ENCODE measurements around the gene SGCD.

The SGCD gene

GRCh38 chr5:156523607-156524006 lies 196.6 kb downstream of the SGCD start:
- no peak for DNase-seq

DNA sequence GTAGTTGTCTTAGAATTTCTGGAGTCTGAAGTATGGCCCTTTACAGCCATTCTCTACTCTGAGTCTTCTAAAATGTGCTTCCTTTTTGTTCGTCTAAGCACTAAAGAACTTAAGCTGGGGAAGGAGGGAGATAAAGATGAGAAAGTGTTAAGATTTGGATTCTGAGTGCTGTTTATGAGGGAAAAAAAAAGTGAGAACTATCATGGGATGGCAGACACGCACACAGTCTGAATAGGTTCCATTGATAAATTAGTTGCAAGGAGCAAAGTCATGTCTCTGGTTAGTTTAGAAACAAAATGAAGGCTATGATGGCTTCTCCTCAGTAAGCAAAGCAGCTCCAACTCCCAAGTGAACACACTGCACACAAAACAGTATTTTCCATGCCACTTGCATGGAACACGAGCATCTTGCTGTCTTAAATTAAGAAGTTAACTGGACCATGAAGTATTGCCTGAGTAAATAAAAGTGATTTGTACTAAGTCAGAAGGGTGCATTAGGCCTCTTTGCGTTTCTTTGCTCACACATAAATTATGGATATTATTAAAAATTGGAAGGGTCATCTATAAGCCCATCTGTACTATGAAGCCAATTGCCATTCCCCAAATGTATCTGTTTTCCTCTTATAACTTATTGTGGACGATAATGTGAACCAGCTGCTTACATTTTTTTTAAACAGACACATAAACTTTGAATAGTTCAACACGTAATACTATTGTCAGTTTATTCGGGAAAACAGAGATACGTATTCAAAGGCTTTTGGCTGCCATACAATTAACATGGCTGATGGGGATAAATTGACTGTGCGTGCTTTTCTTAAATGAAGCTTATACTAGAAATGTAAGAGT lies 199.3 kb downstream of the SGCD start:
- no peak for DNase-seq

GRCh38 chr5:156527611-156528010 lies 200.6 kb downstream of the SGCD start:
- DNase-seq = no peak

GRCh38 chr5:156528673-156529072 lies 201.7 kb downstream of the SGCD start:
- no peak for DNase-seq

- no peak for DNase-seq
Measured at GRCh38 chr5:156529892-156530291, 202.9 kb downstream of the SGCD start.

- no peak for DNase-seq
Measured at GRCh38 chr5:156531199-156531598, 204.2 kb downstream of the SGCD start.

DNA sequence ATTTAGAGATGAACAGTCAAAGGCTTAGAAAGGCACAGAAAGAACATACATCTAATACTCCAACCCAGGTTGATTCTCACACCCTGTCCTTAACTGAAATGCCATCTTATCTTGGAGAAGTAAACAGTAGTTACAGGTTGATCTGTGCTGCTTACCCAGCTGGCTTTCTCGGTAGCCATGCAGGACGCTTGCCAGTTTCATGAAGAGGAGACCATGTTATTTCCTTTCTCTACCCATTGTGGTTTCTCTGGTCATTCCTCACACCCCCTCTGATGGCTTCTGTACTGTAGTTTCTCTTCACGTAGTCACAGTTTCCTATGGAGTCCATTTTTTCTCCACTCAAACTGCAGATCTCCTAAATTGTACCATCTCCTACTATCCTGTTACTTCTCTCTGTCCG lies 206.0 kb downstream of the SGCD start:
- no peak for DNase-seq

DNA sequence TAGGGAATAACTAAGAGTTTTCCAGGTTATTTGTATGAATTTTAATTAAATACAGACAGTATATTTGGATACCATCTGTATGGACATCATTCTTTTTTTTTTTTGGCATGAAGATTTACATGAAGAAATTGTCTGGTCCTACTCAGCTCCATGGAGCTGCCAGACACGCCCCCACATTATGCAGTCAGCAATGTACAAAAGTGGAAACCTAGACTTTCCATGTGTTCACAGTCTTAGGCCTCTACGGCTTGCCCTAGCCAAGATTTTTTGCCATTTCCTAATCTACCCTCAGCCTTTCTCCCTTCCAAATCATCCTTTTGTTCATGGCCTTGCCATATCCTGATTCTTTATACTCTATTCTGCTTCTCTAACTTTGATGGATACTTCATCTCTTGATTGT lies 207.1 kb downstream of the SGCD start:
- DNase-seq = no peak

DNA sequence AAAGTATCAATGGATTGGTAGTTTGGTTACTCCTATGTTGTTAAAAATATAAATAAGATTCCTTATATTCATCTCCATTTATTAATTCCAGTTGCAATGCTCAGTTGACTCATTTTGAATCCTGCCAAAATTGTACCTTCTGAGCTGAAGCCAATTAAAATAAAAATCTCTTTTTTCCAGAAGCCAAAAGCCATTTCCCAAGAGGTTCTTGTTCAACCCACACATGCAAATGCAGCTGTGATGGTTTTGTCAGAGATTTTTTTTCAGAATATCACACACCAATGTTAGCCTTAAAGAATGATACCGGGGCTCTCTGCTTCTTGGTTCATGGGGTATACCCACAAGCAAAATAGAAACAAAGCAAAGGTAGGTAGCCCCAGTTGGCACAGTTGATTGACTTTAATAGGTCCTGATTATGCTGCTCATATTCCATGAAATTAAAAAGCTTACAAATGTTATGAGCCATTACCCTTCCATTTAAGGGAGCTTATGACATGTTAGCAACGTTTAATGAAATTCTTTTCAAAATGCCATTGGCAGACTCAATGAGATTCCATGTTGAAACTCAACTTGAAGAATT lies 208.0 kb downstream of the SGCD start:
- DNase-seq = no peak

GRCh38 chr5:156540491-156540890 lies 213.5 kb downstream of the SGCD start:
- no peak for DNase-seq

DNA sequence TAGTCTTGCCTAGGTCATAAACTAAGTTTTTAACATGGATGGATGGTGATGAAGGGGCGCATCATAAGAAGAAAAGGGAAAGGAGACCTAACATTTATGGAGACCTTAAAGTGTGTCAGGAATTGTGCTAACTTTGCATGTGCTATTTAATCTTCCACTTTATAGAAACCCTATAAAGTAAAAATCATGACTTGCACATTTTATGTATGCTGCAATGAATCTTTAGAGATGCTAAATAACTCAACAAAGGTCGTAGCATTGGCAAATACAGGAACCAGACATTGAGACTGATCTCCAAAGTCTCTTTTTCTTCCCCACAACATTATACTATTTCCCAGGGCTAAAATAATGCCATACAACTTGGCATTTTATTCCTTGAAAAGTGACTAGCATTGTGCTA lies 214.6 kb downstream of the SGCD start:
- DNase-seq = no peak

DNA sequence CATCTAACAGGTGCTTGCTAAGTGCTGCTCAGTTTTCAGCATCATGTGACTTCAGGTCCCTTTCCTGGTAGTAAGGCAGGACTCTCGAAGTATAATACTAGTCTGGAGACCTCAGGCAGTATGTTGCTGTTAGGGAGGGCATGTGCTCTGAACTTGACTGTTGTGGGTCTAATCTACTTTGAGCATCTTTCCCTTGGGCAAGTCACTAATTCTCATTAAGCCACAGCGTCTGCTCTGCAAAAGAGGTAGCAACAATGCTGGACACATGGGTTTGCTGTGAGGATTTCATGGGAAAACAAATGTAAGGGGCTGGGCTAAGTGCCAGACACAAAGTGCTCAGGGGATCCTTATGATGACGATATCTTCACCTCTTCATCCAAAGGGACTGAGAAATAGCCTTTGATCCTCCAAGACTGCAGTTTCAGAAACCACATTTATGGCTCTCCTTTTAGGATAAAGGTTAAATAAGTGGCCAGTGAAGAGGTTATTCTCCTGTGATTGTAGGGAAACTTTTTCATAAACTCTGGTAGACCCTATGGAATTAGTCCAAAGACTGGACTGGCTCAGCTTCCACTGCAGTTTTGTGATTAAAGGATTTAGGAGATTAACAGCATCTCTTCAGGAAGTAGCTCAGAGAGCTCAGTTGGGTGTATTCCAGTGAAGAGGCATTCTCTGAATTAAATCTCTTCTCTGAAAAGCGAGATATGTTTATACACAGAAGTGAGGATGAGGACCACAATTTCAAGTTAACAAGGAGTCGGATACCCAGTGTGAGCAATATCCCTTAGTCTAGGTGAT lies 216.6 kb downstream of the SGCD start:
- DNase-seq = no peak

DNA sequence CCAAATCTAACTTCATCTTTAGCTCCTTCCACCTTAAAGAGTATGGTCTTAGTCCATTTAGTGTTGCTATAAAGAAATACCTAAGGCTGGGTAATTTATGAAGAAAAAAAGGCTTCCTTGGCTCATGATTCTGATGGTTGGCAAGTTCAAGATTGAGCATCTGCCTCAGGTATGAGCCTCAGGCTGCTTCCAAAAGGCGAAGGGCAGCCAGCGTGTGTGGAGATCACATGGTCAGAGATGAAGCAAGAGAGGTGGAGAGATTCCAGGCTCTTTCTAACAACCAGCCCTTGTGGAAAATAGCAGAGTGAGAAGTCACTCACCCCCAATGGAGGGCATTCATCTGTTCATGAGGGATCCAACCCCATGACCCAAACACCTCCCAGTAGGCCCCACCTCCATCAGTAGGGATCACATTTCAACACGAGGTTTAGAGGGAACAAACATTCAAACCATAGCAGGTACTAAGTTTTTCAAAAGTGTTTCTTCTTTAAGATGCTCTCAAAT lies 225.9 kb downstream of the SGCD start:
- no peak for DNase-seq

DNA sequence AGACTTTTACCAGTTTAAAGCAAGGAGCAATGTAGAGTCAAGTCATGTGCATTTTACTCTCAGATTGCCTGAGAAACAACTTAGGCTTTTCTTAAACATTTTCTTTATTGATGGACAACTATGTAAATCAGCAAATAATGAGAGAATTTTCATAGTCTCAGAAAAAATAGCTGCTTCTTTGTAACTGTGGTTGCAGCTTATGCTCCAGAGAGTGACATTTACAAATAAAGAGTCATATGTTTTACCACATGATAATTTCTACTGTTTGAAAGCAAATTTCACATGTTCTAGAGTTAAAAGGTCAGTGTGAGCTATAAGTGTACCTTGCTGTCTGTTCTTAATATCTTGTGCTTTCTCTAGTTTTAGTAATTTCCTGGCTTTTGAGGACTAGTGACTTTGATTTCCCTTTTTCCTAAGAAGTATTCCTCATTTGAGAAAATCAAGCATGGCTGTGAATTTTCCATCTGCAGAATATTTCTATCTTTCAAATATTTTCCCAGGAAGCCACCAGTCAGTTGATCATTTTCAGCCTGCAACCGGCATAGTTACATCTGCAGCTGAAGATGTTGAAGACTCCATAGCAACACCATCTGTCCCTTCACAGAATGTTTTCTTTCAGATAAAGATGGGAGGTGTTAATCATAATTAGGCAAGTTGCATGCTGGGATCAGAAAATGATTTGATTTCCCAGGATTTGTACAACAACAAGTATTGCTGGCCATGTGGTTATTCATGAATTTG lies 229.9 kb downstream of the SGCD start:
- DNase-seq = no peak

- no peak for DNase-seq
Measured at GRCh38 chr5:156560002-156560401, 233.0 kb downstream of the SGCD start.

GRCh38 chr5:156561651-156562050 lies 234.7 kb downstream of the SGCD start:
- no peak for DNase-seq

DNA sequence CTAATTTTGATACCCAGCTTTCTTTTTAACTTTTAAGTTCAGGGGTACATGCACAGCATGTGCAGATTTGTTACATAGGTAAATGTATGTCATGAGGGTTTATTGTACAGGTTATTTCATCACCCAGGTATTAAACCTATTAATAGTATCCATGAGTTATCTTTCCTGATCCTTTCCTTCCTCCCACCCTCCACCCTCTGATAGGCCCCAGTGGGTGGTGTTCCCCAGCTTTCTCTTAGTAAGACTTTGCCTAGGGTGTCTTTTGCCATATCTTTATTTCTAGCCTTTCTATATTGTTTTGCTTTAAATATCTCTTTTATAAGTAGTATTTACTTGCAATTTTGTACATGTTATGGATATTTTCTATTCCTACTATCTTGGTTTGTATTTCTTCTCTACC lies 243.7 kb downstream of the SGCD start:
- no peak for DNase-seq

- DNase-seq = no peak
Measured at GRCh38 chr5:156581725-156582124, 254.8 kb downstream of the SGCD start.

DNA sequence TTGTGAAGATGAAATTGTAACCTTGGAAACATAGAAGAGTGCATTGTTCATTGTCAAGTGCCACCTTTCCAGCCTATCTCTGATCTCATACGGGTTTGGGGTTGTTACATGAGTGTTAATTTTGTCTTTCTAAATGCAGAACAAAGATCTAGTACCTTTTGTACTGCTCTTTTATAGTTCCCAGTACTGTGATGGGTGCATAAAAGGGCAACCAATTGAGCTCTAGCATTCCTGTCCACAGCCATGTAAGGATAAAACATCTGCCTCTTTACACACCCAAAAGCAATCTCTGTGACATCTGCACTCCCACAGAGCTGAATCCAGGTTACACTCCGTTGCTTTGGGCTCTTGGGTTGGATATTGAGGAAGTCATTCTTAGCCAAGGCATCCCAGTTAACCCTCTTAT lies 255.2 kb downstream of the SGCD start:
- DNase-seq = no peak

- no peak for DNase-seq
Measured at GRCh38 chr5:156584871-156585270, 257.9 kb downstream of the SGCD start.

DNA sequence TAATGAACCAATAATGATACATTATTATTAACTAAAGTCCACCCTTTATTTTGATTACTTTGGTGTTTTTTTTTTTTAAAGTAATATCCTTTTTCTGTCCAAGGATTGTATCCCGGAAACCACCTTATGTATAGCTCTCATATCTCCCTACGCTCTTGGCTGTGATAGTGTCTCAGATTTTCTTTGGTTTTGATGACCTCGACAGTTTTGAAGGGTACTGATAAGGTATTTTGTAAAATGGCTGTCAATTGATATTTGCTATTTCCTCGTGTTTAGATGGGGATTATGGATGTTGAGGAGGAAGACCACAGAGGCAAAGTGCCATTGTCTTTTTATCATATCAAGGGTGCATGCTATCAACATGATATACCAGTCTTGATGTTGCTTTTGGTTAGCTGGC lies 259.0 kb downstream of the SGCD start:
- no peak for DNase-seq

DNA sequence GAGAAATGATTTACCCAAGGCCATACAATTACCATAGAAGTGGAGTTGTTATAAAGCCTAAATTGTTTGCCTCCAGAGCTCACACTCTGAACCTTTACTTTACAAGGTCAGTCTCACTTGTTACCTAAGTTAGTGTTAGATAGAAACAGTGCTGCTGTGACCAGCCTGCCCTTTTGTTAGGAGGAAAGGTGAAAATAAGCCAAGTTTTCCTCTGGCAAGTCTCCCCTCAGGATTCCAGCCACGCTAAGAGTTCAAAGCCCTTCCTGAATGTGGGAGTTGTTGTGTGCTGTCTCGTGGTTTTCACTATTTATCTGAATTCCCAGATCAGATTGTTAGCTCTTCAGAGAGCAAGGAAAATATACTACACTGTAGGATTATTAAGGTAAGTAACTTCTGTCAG lies 260.0 kb downstream of the SGCD start:
- no peak for DNase-seq

GRCh38 chr5:156588306-156588705 lies 261.3 kb downstream of the SGCD start:
- DNase-seq = no peak
